IPS-15b (cell line): ENCODE data around the gene KCNA5.
A peak's percentile ranks its signal among the peaks of the same experiment; 100 is the strongest.

Source experiments
- H3K27me3 ChIP-seq: one replicate; pipeline ENCODE4 v1.6.1; 2013; ENCODE audit warnings: low read length; ENCODE audit not compliant: control insufficient read depth, insufficient read depth
- H3K36me3 ChIP-seq: one replicate; pipeline ENCODE4 v1.6.1; 2013; ENCODE audit warnings: low read length; ENCODE audit not compliant: control insufficient read depth, insufficient read depth
- H3K4me1 ChIP-seq: one replicate; pipeline ENCODE4 v1.6.1; 2013; ENCODE audit warnings: mild to moderate bottlenecking, low read length; ENCODE audit not compliant: control insufficient read depth, insufficient read depth
- H3K4me3 ChIP-seq: one replicate; pipeline ENCODE4 v1.5.1; 2013; ENCODE audit warnings: low read depth, low read length
- H3K9ac ChIP-seq: one replicate; pipeline ENCODE4 v1.6.1; 2013; ENCODE audit warnings: low read depth, mild to moderate bottlenecking, low read length
- H3K9me3 ChIP-seq: one replicate; pipeline ENCODE4 v1.6.1; 2013; ENCODE audit warnings: mild to moderate bottlenecking, low read length; ENCODE audit not compliant: control insufficient read depth, insufficient read depth

Gene KCNA5

GRCh38 chr12:5031242-5031641 is 12.4 kb upstream of the KCNA5 start:
- Histone ChIP-seq H3K4me1 (peaks cover 6% of the 10 kb centered on the region), H3K36me3 (no peaks in the 10 kb centered on the region), H3K4me3 (no peak overlapping the region), H3K9me3 (no peaks in the 10 kb centered on the region), H3K9ac (no peak overlapping the region), H3K27me3 (no peaks in the 10 kb centered on the region)

GRCh38 chr12:5031958-5032357 is 11.7 kb upstream of the KCNA5 start:
- no peak overlapping the region for H3K9ac ChIP-seq
- peaks cover 6% of the 10 kb centered on the region for H3K4me1 ChIP-seq
- H3K27me3 ChIP-seq, result no peaks in the 10 kb centered on the region
- H3K9me3 ChIP-seq, result no peaks in the 10 kb centered on the region
- H3K4me3 ChIP-seq, result no peak overlapping the region
- H3K36me3 ChIP-seq, result no peaks in the 10 kb centered on the region

- H3K4me1 ChIP-seq, result no peaks in the 10 kb centered on the region
- no peaks in the 10 kb centered on the region for H3K9me3 ChIP-seq
- no peaks in the 10 kb centered on the region for H3K27me3 ChIP-seq
- no peaks in the 10 kb centered on the region for H3K36me3 ChIP-seq
- no peak overlapping the region for H3K9ac ChIP-seq
- no peak overlapping the region for H3K4me3 ChIP-seq
Measured at GRCh38 chr12:5032821-5033220, 10.9 kb upstream of the KCNA5 start.

- H3K4me1 ChIP-seq, result peaks cover 6% of the 10 kb centered on the region
- H3K9ac ChIP-seq, result no peak overlapping the region
- no peaks in the 10 kb centered on the region for H3K9me3 ChIP-seq
- H3K4me3 ChIP-seq, result no peak overlapping the region
- H3K36me3 ChIP-seq, result no peaks in the 10 kb centered on the region
- peaks cover 2% of the 10 kb centered on the region for H3K27me3 ChIP-seq
Measured at GRCh38 chr12:5033883-5034282, 9.8 kb upstream of the KCNA5 start.

GRCh38 chr12:5034603-5035002 is 9.1 kb upstream of the KCNA5 start:
- Histone ChIP-seq H3K9me3 (no peaks in the 10 kb centered on the region), H3K27me3 (peaks cover 3% of the 10 kb centered on the region), H3K9ac (no peak overlapping the region), H3K4me3 (no peak overlapping the region), H3K4me1 (peaks cover 6% of the 10 kb centered on the region), H3K36me3 (no peaks in the 10 kb centered on the region)

GRCh38 chr12:5035618-5036017 is 8.1 kb upstream of the KCNA5 start:
- no peaks in the 10 kb centered on the region for H3K36me3 ChIP-seq
- H3K9ac ChIP-seq, result no peak overlapping the region
- peaks cover 13% of the 10 kb centered on the region for H3K27me3 ChIP-seq
- H3K4me1 ChIP-seq, result peaks cover 6% of the 10 kb centered on the region
- H3K4me3 ChIP-seq, result no peak overlapping the region
- H3K9me3 ChIP-seq, result no peaks in the 10 kb centered on the region

- Histone ChIP-seq H3K4me1 (peaks cover 6% of the 10 kb centered on the region), H3K27me3 (peaks cover 17% of the 10 kb centered on the region), H3K4me3 (no peak overlapping the region), H3K9me3 (no peaks in the 10 kb centered on the region), H3K9ac (no peak overlapping the region), H3K36me3 (no peaks in the 10 kb centered on the region)
Measured at GRCh38 chr12:5036031-5036430, 7.6 kb upstream of the KCNA5 start.

GRCh38 chr12:5037795-5038357 is 5.8 kb upstream of the KCNA5 start:
- Histone ChIP-seq H3K27me3 (peaks cover 35% of the 10 kb centered on the region), H3K9me3 (no peaks in the 10 kb centered on the region), H3K4me3 (no peak overlapping the region), H3K36me3 (no peaks in the 10 kb centered on the region), H3K4me1 (peaks cover 6% of the 10 kb centered on the region), H3K9ac (no peak overlapping the region)

- Histone ChIP-seq H3K27me3 (peaks cover 43% of the 10 kb centered on the region), H3K4me3 (no peak overlapping the region), H3K4me1 (peaks cover 9% of the 10 kb centered on the region), H3K9ac (no peak overlapping the region), H3K36me3 (no peaks in the 10 kb centered on the region), H3K9me3 (no peaks in the 10 kb centered on the region)
Measured at GRCh38 chr12:5038781-5039311, 4.8 kb upstream of the KCNA5 start.

- H3K27me3 ChIP-seq, result peaks cover 50% of the 10 kb centered on the region
- H3K4me3 ChIP-seq, result no peak overlapping the region
- H3K9ac ChIP-seq, result no peak overlapping the region
- H3K9me3 ChIP-seq, result no peaks in the 10 kb centered on the region
- no peaks in the 10 kb centered on the region for H3K36me3 ChIP-seq
- peaks cover 9% of the 10 kb centered on the region for H3K4me1 ChIP-seq
Measured at GRCh38 chr12:5039815-5040214, 3.9 kb upstream of the KCNA5 start.

GRCh38 chr12:5040368-5040767 is 3.3 kb upstream of the KCNA5 start:
- H3K4me3 ChIP-seq, result no peak overlapping the region
- H3K9ac ChIP-seq, result no peak overlapping the region
- H3K4me1 ChIP-seq, result peaks cover 9% of the 10 kb centered on the region
- H3K27me3 ChIP-seq, result peaks cover 56% of the 10 kb centered on the region
- no peaks in the 10 kb centered on the region for H3K9me3 ChIP-seq
- no peaks in the 10 kb centered on the region for H3K36me3 ChIP-seq

- Histone ChIP-seq H3K4me3 (peak overlapping the region; percentile 51), H3K27me3 (peaks cover 71% of the 10 kb centered on the region), H3K9me3 (no peaks in the 10 kb centered on the region), H3K36me3 (no peaks in the 10 kb centered on the region), H3K4me1 (peaks cover 8% of the 10 kb centered on the region), H3K9ac (no peak overlapping the region)
Measured at GRCh38 chr12:5044420-5045295, 979 bp downstream of the KCNA5 start.
